ENCODE data around the gene S100A9. TPM values are rescaled to one million over a fixed set of nuclear protein-coding genes. Genes with fewer than 3 reads are reported as not detected.

Gene S100A9
- total RNA-seq, 1 donor from 2014 or later: 418 TPM

DNA sequence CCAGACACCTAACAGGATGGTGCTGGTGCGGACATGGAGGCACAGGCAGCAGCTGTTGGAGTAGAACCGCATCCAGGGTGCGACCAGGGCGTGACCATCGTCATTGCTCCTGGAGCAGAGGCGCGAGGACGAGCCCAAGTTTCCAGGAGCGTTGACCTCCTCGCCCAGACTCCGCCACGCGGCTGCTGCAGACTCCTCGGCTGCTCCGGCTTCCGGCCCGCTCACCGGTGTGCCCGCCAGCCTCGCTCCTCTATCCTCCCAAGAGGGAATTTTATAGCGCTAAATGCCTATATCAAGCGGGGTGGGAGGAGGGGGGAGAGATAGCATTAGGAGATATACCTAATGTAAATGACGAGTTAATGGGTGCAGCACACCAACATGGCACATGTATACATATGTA, 23.1 kb downstream of the S100A9 start:
- Histone ChIP-seq H3K4me1 (peaks cover 8% of the 10 kb centered on the region), H3K4me3 (no peak overlapping the region), H3K36me3 (no peaks in the 10 kb centered on the region), H3K9me3 (no peaks in the 10 kb centered on the region), H3K27me3 (no peaks in the 10 kb centered on the region), H3K27ac (no peak overlapping the region)
- ATAC-seq: no peak
- intact Hi-C loops (cut with DNase I): no loop called here
- DNase-seq: no peak
- TF ChIP-seq, protein P1, sequence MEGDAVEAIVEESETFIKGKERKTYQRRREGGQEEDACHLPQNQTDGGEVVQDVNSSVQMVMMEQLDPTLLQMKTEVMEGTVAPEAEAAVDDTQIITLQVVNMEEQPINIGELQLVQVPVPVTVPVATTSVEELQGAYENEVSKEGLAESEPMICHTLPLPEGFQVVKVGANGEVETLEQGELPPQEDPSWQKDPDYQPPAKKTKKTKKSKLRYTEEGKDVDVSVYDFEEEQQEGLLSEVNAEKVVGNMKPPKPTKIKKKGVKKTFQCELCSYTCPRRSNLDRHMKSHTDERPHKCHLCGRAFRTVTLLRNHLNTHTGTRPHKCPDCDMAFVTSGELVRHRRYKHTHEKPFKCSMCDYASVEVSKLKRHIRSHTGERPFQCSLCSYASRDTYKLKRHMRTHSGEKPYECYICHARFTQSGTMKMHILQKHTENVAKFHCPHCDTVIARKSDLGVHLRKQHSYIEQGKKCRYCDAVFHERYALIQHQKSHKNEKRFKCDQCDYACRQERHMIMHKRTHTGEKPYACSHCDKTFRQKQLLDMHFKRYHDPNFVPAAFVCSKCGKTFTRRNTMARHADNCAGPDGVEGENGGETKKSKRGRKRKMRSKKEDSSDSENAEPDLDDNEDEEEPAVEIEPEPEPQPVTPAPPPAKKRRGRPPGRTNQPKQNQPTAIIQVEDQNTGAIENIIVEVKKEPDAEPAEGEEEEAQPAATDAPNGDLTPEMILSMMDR (IDR thresholded peaks at IDR 0.05): no peak

DNA sequence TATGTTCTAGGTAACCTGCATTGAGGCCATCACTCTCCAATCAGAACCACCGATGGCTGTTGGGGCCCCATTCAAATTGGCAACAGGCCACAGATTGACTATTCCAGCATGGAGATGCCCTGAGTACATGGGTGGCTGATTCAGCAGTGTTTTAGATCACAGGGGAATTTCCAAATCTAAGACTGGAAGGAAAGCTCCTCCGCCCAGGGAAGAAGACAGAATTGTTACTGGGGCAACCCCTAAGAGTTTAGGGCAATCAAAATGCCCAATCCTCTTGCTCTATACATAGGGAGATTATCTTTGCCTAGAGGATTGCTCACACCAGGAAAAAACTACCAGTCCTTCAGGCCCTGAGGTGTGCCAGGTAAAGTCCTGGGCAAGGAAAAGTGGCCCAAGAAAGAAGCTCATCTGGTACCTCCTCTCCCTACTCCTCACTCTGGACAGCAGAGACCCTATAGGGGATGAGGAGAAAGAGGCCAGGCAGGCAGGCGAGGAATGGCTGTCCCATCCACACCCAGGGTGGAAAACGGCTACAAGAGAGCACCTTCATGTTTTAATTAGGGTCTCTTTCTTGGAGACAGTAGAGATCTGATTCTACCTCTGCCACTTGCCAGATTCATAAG, 27.4 kb downstream of the S100A9 start:
- H3K9me3 ChIP-seq: no peaks in the 10 kb centered on the region
- no peaks in the 10 kb centered on the region for H3K36me3 ChIP-seq
- TF ChIP-seq, protein P1 (IDR thresholded peaks at IDR 0.05): no peak
- intact Hi-C loops (cut with DNase I): no loop called here
- DNase-seq: no peak
- H3K4me1 ChIP-seq: peaks cover 8% of the 10 kb centered on the region
- ATAC-seq: no peak
- no peaks in the 10 kb centered on the region for H3K27me3 ChIP-seq
- H3K27ac ChIP-seq: no peak overlapping the region
- H3K4me3 ChIP-seq: no peak overlapping the region

DNA sequence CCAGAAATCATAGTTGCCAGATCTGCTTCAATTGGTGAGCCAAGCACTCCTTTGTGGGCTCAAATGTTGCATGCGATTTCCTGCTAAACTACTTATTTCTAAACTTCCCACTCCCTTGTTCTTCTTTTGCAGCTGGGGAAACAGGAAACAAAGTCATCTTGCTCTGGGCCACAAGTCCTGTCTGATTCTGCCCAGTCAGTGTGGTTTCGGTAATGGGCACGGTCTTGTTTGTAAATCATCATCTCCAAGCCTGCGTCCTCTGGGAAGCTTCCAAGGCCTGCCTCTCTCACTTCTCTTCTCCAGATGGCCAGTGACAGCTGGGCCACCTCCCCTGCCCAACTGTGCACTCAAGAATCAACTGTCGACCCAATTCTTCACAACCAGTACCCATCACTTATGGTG, 28.8 kb downstream of the S100A9 start:
- Histone ChIP-seq H3K27ac (no peak overlapping the region), H3K36me3 (no peaks in the 10 kb centered on the region), H3K4me1 (peaks cover 8% of the 10 kb centered on the region), H3K4me3 (no peak overlapping the region), H3K27me3 (no peaks in the 10 kb centered on the region), H3K9me3 (no peaks in the 10 kb centered on the region)
- intact Hi-C loops (cut with DNase I): no loop called here
- no peak for DNase-seq
- peak; percentile 84 for ATAC-seq
- TF ChIP-seq, protein P1 (IDR thresholded peaks at IDR 0.05): no peak

DNA sequence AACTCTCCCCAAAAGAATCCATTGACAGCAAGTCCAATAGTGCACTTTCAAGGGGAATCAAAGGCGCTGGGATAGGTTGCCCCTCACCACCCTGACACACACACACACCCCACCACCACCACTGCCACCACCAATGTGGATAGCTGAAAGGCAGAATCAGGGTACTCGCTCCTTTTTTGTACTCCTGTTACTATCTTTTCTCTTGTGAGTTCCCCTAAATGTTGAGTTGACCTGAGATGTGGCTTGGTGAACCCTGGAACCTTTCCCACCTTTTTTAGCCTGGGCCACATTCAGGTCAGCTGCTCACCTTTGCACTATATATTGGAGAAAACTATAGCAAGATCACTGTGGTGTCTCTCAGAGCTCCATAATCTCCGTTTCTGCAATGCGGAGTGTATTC, 29.3 kb downstream of the S100A9 start:
- H3K4me3 ChIP-seq: no peak overlapping the region
- TF ChIP-seq, protein P1 (IDR thresholded peaks at IDR 0.05): no peak
- ATAC-seq (no peak), DNase-seq (no peak)
- H3K4me1 ChIP-seq: peaks cover 8% of the 10 kb centered on the region
- H3K36me3 ChIP-seq: no peaks in the 10 kb centered on the region
- H3K9me3 ChIP-seq: no peaks in the 10 kb centered on the region
- intact Hi-C loops (cut with DNase I): no loop called here
- no peak overlapping the region for H3K27ac ChIP-seq
- H3K27me3 ChIP-seq: no peaks in the 10 kb centered on the region

DNA sequence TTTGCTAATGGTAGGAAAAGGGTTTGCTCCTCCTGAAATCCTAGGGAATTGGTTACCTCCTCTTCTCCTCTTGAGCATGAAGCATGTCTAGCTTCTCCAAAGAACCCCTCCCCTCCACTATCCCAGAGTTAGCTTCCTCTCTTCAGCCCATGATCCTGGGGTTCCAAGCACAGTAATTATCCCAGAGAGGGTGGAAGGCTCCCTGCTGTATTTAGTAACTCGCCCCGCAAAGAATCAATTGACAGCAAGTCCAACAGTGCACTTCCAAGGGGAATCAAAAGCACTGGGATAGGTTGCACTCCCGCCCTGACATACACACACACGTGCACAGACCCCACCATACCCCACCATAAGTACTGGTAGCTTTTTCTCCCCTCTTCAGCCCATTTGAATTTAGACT, 30.1 kb downstream of the S100A9 start:
- no peak for ATAC-seq
- H3K9me3 ChIP-seq: no peaks in the 10 kb centered on the region
- no peaks in the 10 kb centered on the region for H3K36me3 ChIP-seq

More for the DNA sequence above, 30.1 kb downstream of the S100A9 start:
- intact Hi-C loops (cut with DNase I): no loop called here
- no peak for DNase-seq
- TF ChIP-seq, protein P1 (IDR thresholded peaks at IDR 0.05): no peak
- Histone ChIP-seq H3K27me3 (no peaks in the 10 kb centered on the region), H3K4me1 (peaks cover 8% of the 10 kb centered on the region), H3K4me3 (no peak overlapping the region), H3K27ac (no peak overlapping the region)
